Gastrocnemius medialis (tissue), 4 donors: ENCODE measurements around the gene PTPRM.

ENCODE experiments used
- POLR2A ChIP-seq, 2 donors: fragments of 450-650 bp; IDR thresholded peaks; one replicate each; pipeline ENCODE4 v1.6.1; 2017; ENCODE audit warnings: antibody characterized with exemption in 2 of 2, mild to moderate bottlenecking in 2 of 2, moderate library complexity in 2 of 2
- TF ChIP-seq, protein P1 (sequence below), 5 experiments: fragments of 450-650 bp in 3 of 5; fragments of 200-600 bp in 2 of 5; sonication (generic) in 2 of 5; IDR thresholded peaks in 4 of 5; conservative IDR thresholded peaks in 1 of 5; 1 replicate in 4 of 5; 2 replicates in 1 of 5; pipeline ENCODE4 v1.5.1; 2016 to 2019; ENCODE audit warnings: antibody characterized with exemption in 5 of 5, mild to moderate bottlenecking in 3 of 5, moderate library complexity in 3 of 5

DNA sequence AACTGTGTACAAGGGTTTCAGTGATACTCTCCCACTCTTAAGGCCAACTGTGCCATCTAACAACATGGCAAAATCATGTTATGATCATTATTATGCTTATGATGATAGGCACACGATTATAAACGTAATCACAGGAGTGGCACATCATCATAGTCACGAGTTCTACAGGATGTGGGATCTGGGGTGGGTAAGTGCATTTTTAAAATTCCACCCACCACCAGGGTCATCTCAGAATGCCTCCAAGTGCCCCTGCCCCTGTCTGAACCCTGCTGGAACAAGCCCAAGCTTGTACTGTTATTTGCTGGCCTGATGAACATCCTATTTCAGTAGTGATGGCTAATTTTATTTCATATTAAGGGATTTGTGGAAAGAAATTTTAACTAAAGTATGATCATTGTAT, 117.8 kb downstream of the PTPRM start:
- no peak for TF ChIP-seq POLR2A (IDR thresholded peaks at IDR 0.05)
- TF ChIP-seq, protein P1, sequence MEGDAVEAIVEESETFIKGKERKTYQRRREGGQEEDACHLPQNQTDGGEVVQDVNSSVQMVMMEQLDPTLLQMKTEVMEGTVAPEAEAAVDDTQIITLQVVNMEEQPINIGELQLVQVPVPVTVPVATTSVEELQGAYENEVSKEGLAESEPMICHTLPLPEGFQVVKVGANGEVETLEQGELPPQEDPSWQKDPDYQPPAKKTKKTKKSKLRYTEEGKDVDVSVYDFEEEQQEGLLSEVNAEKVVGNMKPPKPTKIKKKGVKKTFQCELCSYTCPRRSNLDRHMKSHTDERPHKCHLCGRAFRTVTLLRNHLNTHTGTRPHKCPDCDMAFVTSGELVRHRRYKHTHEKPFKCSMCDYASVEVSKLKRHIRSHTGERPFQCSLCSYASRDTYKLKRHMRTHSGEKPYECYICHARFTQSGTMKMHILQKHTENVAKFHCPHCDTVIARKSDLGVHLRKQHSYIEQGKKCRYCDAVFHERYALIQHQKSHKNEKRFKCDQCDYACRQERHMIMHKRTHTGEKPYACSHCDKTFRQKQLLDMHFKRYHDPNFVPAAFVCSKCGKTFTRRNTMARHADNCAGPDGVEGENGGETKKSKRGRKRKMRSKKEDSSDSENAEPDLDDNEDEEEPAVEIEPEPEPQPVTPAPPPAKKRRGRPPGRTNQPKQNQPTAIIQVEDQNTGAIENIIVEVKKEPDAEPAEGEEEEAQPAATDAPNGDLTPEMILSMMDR (IDR thresholded peaks at IDR 0.05 in 4 of 5, conservative IDR thresholded peaks at IDR 0.05 in 1 of 5), result no peak
